HG02642 (cell line): ENCODE data around the gene SBNO2.
A peak's percentile ranks its signal among the peaks of the same experiment; 100 is the strongest.

Experiments
- ATAC-seq: cut with Tn5 transposase; IDR thresholded peaks from one replicate; pipeline ENCODE4 v1.9.1; 2021; ENCODE audit warnings: mild to moderate bottlenecking; ENCODE audit not compliant: unreplicated experiment, poor library complexity

The SBNO2 gene

GRCh38 chr19:1094978-1095701, 78.9 kb downstream of the SBNO2 start, which contains the start of gene POLR2E:
Gene POLR2E, minus strand, starts transcription at chr19:1095375. Its CDS starts 60 bp downstream, at chr19:1095315.
- ATAC-seq, result peak; percentile 86

GRCh38 chr19:1094655-1094977, 79.5 kb downstream of the SBNO2 start:
- no peak for ATAC-seq

- no peak for ATAC-seq
These were observed 80.1 kb downstream of the SBNO2 start for GRCh38 chr19:1093811-1094553.

- no peak for ATAC-seq
These were observed 80.7 kb downstream of the SBNO2 start for GRCh38 chr19:1093330-1093729.

- no peak for ATAC-seq
These were observed 82.4 kb downstream of the SBNO2 start for GRCh38 chr19:1091544-1092175.

GRCh38 chr19:1090731-1091543, 83.1 kb downstream of the SBNO2 start:
- ATAC-seq, result no peak

DNA sequence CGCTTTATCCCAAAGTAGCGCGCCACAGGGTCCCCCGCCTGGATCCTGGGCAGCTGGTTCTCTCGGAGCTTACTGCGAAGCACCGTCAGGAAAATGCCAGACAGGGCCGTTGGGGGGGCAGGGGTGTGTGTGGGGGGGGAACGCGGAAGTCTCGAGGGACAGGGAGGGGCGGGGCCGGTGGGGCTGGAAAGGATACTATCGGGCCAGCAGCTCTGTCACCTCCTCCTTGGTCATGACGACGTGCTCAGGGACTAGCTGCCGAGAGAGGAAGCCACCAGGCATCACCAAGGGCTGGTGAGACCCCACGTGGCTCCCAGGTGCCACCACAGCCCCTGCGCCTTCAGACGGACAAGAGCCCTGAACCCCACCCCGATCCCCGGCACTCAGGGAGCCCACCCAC, 84.2 kb downstream of the SBNO2 start:
- ATAC-seq, result no peak

DNA sequence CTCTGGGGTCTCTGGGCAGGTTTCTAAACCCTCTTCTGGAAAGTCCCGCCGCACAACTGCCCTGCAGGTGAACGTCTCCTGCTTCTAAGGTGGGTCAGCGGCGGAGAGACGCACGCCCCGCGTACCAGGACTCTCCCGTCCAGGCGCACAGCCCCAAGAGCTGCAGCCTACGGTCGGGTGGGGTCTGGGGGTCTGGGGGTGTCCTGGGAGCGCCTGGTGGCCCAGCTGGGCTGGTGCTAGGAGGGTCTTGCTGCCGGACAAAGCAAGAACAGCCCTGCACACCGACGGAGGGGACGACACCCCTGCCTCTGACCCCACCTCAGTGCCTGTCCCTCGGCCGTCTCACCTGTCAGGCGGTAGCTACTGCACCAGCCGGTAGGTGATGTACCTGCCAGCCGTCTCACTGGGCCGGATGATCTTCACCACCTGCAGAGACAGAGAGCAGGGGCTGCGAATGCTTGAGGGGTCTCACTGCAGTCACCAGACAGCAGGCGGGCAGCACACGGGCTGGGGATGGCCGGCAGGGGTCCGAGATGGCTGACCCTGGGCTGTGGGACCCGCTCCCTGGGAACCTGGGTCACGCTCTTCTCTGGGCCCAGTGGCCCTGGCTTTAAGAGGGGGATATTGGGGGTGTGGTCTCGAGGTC, 84.8 kb downstream of the SBNO2 start:
- ATAC-seq, result no peak

DNA sequence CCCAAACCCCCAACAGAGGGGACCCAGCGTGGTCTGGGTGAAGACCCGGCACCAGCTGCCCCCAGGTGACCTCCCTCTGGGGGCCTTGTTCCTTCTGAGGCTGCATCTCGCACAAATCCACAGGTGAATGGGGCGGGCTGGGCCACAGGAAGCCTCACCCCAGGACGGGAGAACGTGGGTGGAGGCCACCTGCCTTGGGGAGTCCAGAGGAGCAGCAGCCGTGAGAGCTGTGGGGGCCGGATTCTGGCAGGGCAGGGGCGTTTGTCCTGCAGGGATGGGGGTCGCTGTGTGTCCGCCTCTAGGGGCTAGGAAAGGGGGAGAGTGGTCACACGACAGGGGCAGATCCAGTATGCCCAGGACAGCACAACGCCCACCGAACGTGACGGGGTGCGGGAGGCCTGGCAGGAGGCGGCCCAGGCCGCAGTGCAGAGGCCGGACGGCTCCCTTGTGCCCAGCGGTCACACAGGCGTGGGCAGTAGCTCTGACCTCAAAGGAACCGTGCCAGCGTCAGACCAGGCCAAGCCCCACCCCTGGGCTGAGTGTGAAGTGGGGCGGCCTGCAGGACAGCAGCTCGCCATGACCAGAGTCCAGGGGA, 85.6 kb downstream of the SBNO2 start:
- no peak for ATAC-seq

- ATAC-seq, result no peak
These were observed 86.2 kb downstream of the SBNO2 start for GRCh38 chr19:1087813-1088415.

DNA sequence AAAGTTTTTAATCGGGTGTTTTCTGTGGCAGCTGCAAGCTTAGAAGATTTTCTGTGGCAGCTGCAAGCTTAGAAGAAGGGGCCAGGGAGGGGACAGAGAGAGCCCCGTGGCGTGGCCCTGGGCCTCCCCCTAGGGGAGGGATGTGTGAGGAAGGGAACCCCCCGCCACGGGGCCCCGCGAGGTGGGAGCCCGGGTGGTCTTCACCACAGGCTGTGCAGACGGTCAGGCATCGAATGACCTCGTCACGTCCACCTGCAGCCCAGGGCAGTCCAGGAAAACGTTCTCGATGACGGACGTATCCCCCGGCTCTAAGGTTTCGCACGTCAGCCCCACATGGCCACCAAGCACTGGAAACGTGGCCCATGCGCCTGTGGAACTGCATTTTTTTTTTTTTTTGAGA, 87.5 kb downstream of the SBNO2 start:
- ATAC-seq, result no peak

GRCh38 chr19:1085676-1086442, 88.2 kb downstream of the SBNO2 start:
- ATAC-seq, result no peak

- ATAC-seq, result no peak
These were observed 88.9 kb downstream of the SBNO2 start for GRCh38 chr19:1085053-1085658.

GRCh38 chr19:1084024-1084868, 89.8 kb downstream of the SBNO2 start:
- ATAC-seq, result no peak

DNA sequence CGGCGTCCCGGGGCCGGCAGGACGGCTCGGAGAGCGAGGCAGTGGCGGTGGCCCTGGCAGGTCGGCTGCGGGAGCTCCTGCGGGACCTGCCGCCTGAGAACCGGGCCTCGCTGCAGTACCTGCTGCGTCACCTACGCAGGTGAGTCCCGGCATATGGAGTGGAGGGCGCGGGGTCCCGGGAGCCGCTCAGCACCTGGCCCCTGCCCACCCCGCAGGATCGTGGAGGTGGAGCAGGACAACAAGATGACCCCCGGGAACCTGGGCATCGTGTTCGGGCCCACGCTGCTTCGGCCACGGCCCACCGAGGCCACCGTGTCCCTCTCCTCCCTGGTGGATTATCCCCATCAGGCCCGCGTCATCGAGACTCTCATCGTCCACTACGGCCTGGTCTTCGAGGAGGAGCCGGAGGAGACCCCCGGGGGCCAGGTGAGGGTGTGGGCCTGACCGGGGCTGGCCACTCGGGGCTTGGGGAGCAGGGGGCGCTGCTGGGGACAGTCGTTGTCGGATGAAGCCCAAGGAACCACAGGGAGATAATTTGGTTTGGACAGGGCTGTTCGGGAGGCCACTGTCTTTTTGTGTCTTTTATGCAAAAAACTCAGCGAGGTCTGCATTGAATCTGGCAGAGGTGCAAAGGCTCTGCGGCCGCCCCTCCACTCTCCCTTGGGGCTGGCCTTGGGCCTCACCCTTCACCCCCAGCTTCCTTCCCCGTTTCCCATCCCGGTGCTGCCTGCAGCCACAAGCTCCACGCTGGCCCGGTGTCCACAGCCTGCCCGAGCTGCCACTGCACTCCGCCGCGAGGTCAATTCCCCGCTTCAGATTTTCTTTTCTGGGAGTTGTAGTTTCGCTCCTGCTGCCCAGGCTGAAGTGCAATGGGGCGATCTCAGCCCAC, 90.9 kb downstream of the SBNO2 start:
- no peak for ATAC-seq

DNA sequence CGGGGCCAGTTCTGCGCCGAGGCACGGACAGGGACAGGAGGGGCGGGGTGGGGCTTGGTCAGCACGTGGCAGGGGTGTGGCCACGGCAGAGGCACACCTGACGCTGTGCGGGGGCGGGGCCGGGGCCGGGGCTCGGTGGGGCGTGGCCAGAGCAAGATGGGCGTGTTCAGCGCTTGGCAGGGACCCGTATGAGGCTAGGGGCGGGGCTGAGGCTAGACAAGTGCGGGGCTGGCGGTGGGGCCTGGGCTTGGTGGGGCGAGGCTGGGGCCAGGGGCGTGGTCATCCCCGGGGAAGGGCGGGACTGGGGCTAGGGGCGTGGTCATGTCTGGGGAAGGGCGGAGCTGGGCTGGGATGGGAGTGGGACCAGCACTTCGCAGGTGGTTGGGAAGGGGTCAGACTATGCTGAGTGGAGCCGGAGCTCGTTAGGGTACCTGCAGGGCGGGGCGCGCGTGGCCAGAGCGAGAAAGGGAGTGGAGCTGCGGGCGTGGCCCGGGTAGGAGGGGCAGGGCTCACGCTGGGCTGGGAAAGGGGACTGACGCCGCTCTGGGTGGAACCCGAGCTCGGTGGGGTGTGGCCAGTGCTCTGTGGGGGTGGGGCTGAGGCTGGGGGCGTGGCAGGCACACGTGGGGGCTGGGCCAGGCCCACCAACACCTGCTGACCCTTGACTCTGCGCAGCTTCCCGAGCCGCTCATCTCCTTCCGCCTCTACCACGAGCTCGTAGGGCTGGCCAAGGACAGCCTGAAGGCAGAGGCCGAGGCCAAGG, 91.7 kb downstream of the SBNO2 start:
- no peak for ATAC-seq
